HG02763 (cell line): ENCODE results near the gene SLC23A1.
"Not testable (repeated sequence)": the region's sequence is repeated elsewhere in the genome, so short reads cannot be mapped to it uniquely, and the experiment has no call there.

Experiments used
- ATAC-seq: cut with Tn5 transposase; IDR thresholded peaks from one replicate; pipeline ENCODE4 v1.9.1; 2021; ENCODE audit warnings: mild to moderate bottlenecking, moderate library complexity; ENCODE audit not compliant: unreplicated experiment

Gene SLC23A1

DNA sequence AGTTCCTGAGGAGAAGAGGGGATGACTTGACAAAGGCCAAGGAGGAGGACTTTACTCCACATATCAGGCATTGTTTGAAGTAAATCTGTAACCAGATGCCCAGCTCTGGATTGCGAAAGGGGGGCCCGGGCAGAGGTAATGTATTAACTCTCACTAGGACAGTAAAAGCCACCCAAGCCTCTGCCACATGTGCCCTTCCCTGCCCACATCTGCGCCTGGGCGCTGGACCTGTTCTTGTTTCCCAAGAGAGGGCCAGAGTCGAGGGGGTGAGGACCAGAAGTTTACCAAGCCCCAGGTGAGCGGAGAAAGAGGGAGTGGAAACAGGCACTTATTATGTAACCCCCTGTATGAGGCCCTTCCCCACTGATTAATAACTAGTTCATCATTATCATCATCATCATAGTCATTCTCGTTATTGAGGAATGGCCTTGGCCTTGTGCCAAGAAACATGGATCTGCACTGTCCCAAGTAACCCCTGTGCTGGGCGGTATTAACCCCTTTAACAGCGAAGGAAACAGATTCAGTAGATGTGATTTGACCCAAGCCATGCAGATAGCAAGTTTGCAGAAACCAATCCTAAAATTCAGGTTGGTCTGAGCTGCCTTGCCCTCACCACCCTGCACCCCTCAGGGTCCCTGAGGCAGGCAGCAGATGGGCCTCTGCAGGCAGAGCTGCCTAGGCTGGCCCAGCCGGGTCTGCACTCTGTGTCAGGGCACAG is at the start of gene SLC23A1:
Gene SLC23A1, minus strand, starts transcription at position 23 of the 718 bp plus-strand sequence. CDS start 44 bp downstream, outside the sequence.
- no peak for ATAC-seq

DNA sequence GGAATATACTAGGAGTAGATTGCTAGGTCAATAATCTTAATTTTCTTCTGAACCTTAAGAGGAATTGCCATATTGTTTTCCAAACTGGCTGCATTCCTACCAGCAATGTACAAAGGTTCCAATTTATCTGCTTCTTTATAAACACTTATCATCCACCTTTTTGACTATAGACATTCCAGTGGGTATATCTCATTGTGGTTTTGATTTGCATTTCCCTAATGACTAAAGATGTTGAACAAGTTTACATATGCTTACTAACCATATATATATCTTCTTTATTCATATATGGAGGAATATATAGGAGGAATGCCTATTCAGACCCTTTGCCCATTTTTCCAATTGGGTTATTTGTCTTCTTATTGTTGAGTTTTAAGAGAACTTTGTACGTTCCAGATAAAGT is 48.6 kb upstream of the SLC23A1 start:
- ATAC-seq = no peak

DNA sequence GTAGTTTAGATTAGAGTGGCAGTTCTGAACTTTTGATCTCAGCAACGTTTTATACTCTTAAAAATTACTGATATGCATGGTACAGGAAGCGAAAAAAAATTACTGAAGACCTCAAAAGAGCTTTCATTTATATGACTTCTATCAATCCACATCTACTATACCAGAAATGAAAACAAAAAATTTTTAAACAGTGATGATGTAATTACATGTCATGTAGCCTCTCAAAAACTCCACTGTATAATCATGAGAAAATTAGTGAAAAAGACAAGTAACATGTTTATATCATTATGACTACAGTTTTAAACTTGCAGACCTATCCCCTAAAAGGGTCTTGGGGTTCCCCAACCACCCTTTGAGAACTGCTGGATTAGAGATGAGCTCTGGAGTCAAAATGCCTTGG is 46.9 kb upstream of the SLC23A1 start:
- no peak for ATAC-seq

- ATAC-seq = no peak
These were observed 43.2 kb upstream of the SLC23A1 start for GRCh38 chr5:139426203-139426885.

- no peak for ATAC-seq
These were observed 42.4 kb upstream of the SLC23A1 start for GRCh38 chr5:139425497-139425896.

GRCh38 chr5:139422307-139422893 is 39.3 kb upstream of the SLC23A1 start:
- ATAC-seq = no peak

- ATAC-seq = no peak
These were observed 36.4 kb upstream of the SLC23A1 start for GRCh38 chr5:139419226-139420192.

GRCh38 chr5:139418793-139419192 is 35.7 kb upstream of the SLC23A1 start:
- no peak for ATAC-seq

- ATAC-seq = no peak
These were observed 34.1 kb upstream of the SLC23A1 start for GRCh38 chr5:139417214-139417613.

- ATAC-seq = no peak
These were observed 33.6 kb upstream of the SLC23A1 start for GRCh38 chr5:139416651-139417050.

DNA sequence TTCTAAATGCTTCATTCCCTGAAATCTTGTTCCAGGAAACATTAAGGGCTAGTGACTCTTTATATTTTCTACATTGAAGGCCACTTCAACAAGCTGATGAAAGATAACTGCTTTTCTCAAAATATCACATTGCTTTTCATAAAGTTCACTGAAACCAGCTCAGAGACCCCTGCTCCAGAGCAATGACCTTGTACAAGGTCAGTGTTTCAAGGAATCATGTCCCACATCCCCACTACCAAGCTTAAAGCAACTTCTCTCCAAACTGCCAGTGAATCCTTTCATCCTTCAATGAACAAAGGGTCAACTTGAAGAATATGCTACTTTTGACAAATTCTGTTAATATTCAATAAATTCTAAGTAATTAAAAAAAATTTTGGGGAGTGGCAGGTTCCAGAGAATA is 32.8 kb upstream of the SLC23A1 start:
- no peak for ATAC-seq

- no peak for ATAC-seq
These were observed 32.2 kb upstream of the SLC23A1 start for GRCh38 chr5:139415221-139415861.

- no peak for ATAC-seq
These were observed 31.6 kb upstream of the SLC23A1 start for GRCh38 chr5:139414581-139415130.

DNA sequence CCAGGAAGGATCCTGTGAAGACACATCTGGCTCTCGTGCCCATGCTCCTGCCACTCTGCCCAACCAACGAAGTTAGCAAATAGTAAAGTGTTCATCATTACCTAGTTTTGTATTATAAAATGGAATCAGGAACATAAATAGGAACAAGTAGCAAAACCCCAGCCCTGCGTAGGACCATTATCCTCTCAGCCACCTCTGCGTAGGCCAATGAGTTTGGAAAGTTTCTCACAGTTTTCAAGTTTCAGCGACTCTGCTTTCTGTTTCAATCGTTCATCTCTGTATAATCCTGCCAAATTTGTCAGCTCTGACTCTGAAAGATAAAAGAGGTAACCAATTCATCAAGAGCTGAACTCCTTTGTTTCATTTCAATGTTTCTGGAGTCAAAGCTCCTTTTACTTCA is 30.9 kb upstream of the SLC23A1 start:
- no peak for ATAC-seq

DNA sequence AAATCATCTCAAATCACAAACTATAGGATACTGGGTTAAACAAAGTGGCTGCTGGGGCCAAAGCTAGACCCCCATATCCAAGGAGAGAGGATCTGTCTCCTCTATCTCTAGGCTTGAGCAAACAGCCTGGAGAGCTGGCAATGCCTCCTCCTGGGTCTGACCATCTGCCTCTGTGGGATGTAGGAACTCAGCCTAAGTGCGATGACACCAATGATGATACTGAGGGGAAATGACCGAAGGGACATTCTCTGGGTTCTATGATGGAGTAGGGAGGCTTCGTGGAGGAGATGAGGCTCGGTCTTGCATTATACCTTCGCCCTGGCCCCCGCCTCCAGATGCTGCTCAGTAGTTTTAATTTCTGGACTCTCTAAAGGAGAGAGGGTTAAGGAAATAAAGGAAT is 30.1 kb upstream of the SLC23A1 start:
- no peak for ATAC-seq

DNA sequence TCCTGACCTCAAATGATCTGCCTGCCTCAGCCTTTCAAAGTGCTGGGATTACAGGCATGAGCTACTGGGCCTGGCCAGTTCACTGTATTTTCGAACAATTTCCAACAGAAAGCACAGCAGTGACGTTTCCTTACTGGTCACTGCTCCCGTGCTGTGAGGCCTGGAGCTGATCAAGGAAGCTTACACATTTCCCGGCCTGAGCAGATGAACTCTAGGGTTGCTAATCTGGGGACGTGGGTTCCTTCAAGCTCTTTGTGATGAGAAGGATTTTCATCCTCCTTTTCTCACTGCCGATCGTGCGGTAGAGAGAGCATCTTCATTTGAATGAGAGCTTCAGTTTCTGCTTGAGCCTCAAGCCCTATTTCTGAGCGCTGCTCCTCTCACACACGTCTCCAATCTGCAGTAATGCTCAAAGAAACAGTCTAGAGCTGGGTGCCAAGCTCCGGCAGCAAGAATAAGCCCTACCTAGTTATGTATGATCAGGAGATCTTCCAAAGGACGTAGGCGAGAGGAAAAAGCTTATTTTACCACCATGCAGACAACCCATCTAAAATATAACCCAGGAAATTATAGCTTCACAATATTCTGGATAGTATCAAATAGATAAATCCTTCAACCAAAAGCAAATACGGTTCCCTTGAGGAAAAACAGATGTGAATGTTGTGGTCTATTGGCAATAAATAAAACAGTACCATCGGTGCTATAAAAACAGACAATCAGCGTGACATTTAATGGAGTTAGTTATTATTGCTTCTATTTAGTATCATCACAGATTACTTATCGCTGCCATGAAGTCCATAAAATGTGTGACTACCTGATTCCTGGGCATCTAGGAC is 28.1 kb upstream of the SLC23A1 start:
- no peak for ATAC-seq

DNA sequence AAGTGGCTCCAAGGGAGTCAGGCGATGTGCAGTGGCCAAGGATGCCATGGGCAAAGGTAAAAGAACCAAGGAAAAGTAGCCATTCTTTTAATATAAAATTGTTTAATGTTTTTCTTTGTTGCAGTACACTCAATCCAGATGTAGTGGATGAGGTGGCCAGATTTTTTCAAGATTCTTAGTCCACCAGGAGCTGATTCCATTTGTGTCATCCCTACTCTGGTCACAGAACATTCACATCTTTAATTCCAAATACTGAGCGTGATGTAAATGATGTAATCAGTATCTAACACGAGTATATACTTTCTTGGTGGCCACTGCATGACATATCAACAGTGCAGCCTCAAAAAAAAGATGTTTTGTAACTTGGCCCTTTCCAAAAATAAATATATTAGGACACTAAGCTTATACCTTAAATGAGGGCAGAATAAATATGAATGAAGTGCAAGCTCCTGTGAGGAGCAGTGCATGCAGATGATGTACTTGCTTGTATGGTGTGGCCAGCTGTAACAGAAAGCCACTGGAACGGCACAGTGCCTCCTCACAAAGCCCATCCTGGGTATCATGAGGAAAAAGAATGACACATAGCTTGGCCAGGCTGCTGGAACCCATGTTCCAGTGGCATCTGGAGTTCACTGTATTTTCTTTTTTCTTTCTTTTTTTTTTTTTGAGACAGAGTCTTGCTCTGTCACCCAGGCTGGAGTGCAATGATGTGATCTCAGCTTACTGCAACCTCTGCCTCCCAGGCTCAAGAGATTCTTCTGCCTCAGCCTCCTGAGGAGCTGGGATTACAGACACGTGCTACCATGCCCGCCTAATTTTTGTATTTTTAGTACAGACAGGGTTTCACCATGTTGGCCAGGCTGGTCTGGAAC is 27.3 kb upstream of the SLC23A1 start:
- no peak for ATAC-seq

- not testable (repeated sequence) for ATAC-seq
These were observed 26.0 kb upstream of the SLC23A1 start for GRCh38 chr5:139409116-139409515.
